ENCODE results near the gene BAG1.

BAG1 gene

DNA sequence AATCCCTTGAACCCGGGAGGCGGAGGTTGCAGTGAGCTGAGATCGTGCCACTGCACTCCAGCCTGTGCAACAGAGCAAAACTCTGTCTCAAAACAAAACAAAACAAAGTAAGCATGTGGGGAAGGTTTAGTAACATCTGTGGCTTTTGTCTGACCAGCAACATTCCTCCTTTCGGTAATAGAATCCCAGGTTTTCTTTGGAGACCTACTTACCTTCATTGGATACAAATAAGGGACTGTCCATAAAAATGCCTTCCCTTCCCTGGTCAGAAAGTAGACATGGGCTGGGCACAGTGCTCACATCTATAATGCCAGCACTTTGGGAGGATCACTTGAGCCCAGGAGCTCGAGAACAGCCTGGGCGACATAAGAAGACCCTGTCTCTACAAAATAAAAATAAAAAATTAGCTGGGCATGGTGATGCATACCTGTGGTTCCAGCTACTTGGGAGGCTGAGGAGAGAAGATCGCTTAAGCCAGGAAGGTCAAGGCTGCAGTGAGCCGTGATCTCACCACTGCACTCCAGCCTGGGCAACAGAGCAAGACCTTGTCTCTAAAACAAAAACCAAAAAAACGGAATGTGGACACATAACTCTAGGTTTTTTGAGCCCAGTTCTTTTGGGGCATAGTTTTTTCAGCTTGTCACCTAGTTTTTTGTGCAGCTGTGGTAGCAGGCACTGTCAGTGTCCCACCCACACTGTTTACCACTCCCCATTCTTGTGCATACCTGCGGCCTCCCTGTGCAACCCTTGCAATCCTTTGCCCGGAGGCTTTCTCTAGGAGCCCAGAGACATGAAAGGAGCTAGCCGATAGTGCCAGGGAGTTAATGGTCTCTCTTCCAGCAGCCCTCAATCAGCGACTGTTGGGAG is 33.5 kb downstream of the BAG1 start:
- TF ChIP-seq ARNT (IDR thresholded peaks at IDR 0.05): no peak
- TF ChIP-seq L3MBTL2 (conservative IDR thresholded peaks at IDR 0.05): no peak
- TF ChIP-seq, protein P1, sequence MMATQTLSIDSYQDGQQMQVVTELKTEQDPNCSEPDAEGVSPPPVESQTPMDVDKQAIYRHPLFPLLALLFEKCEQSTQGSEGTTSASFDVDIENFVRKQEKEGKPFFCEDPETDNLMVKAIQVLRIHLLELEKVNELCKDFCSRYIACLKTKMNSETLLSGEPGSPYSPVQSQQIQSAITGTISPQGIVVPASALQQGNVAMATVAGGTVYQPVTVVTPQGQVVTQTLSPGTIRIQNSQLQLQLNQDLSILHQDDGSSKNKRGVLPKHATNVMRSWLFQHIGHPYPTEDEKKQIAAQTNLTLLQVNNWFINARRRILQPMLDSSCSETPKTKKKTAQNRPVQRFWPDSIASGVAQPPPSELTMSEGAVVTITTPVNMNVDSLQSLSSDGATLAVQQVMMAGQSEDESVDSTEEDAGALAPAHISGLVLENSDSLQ (IDR thresholded peaks at IDR 0.05): no peak
- no peak for TF ChIP-seq HDGF (IDR thresholded peaks at IDR 0.05; ENCODE audit: borderline replicate concordance)
- TF ChIP-seq LEF1 (IDR thresholded peaks at IDR 0.05; ENCODE audit: borderline replicate concordance): no peak
- TF ChIP-seq SUZ12 (IDR thresholded peaks at IDR 0.05): no peak
- TF ChIP-seq SP1 (IDR thresholded peaks at IDR 0.05): no peak
- no peak for TF ChIP-seq TARDBP (IDR thresholded peaks at IDR 0.05)
- TF ChIP-seq ELF4 (IDR thresholded peaks at IDR 0.05): no peak
- TF ChIP-seq ZNF384 (IDR thresholded peaks at IDR 0.05): no peak
- CTCF ChIA-PET: no interaction called here
- DNase-seq (ENCODE audit: extremely low spot score): no peak
- POLR2A ChIA-PET: no interaction called here

DNA sequence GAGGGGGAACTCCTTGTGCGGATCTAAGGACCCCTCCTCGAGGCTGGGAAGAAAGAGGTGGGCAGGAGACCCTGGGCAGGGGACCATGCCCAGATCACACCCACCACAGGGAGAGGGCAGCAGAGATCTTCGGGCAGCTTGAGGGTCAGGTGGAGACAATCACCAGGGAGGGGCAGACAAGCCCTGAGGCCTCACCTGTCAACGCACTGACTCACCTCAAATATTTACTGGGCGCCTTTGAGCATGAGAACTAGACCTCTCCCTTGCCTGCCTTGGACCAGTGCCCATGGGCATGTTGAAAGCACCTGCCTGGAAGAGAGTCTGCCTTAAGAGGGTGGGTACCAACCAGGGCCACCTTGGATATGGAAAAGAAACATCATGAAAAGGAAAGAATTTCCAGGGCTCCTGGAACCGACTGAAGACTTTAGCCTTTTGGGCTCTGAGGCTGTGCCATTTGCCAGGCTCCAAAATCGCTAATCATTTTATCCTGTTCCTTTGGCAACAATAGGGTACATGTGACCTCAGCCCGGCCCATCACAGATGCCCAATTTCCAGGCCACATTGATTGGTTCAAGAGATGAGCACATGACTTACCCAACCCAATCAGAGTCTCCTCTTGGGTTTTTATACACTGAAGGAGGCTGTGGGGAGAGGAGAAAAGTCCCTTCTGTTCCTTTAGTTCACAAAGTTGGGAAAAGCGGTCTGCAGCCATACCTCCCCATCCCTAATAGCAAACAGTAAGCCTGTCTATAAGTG is 35.0 kb downstream of the BAG1 start:
- no peak for DNase-seq (ENCODE audit: extremely low spot score)
- ChIA-PET CTCF (no interaction called here), POLR2A (no interaction called here)
- no peak for TF ChIP-seq SUZ12 (IDR thresholded peaks at IDR 0.05)
- TF ChIP-seq FOXA1 (IDR thresholded peaks at IDR 0.05): no peak
- TF ChIP-seq FOXM1 (IDR thresholded peaks at IDR 0.05; ENCODE audit: borderline replicate concordance): no peak
- no peak for TF ChIP-seq HDGF (IDR thresholded peaks at IDR 0.05; ENCODE audit: borderline replicate concordance)
- no peak for TF ChIP-seq ZNF384 (IDR thresholded peaks at IDR 0.05)
- no peak for TF ChIP-seq LEF1 (IDR thresholded peaks at IDR 0.05; ENCODE audit: borderline replicate concordance)
- TF ChIP-seq FOXK2 (IDR thresholded peaks at IDR 0.05): no peak
- no peak for TF ChIP-seq CTBP1 (IDR thresholded peaks at IDR 0.05; ENCODE audit: borderline replicate concordance)
- TF ChIP-seq BHLHE40 (IDR thresholded peaks at IDR 0.05; ENCODE audit: borderline replicate concordance): no peak
- TF ChIP-seq SP1 (IDR thresholded peaks at IDR 0.05): no peak
- no peak for TF ChIP-seq ELF4 (IDR thresholded peaks at IDR 0.05)

DNA sequence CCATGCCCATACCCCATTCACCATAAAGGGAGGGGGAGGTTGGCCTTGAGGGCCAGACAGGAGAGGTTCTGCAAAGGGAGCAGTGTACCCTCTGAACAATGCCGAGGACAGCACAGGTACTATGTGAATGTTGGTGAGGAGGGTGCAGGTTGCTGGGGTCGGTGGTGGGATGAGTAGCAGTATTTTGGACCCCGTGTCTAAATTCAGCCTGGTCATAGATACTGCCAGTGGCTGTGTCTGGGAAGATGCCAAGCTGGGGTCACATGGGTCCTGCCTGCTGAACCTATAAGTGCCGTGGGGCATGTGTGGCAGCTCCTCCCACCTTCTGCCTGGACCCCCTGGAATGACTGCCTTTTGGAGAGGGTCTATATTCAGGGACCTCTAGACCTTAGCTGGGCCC is 35.9 kb downstream of the BAG1 start:
- no peak for DNase-seq (ENCODE audit: extremely low spot score)
- ChIA-PET POLR2A (no interaction called here), CTCF (no interaction called here)
- no peak for TF ChIP-seq L3MBTL2 (conservative IDR thresholded peaks at IDR 0.05)
- TF ChIP-seq FOXA1 (IDR thresholded peaks at IDR 0.05): no peak
- no peak for TF ChIP-seq LEF1 (IDR thresholded peaks at IDR 0.05; ENCODE audit: borderline replicate concordance)
- no peak for TF ChIP-seq ZNF384 (IDR thresholded peaks at IDR 0.05)
- TF ChIP-seq SP1 (IDR thresholded peaks at IDR 0.05): no peak
- TF ChIP-seq BHLHE40 (IDR thresholded peaks at IDR 0.05; ENCODE audit: borderline replicate concordance): no peak
- TF ChIP-seq SUZ12 (IDR thresholded peaks at IDR 0.05): no peak
- TF ChIP-seq FOXK2 (IDR thresholded peaks at IDR 0.05): no peak
- no peak for TF ChIP-seq ARNT (IDR thresholded peaks at IDR 0.05)
- no peak for TF ChIP-seq TARDBP (IDR thresholded peaks at IDR 0.05)
- TF ChIP-seq, protein P1 (IDR thresholded peaks at IDR 0.05): no peak
- no peak for TF ChIP-seq NFRKB (IDR thresholded peaks at IDR 0.05)
- TF ChIP-seq FOXM1 (IDR thresholded peaks at IDR 0.05; ENCODE audit: borderline replicate concordance): no peak
- no peak for TF ChIP-seq HDGF (IDR thresholded peaks at IDR 0.05; ENCODE audit: borderline replicate concordance)
- TF ChIP-seq CTBP1 (IDR thresholded peaks at IDR 0.05; ENCODE audit: borderline replicate concordance): no peak
- no peak for TF ChIP-seq ELF4 (IDR thresholded peaks at IDR 0.05)

DNA sequence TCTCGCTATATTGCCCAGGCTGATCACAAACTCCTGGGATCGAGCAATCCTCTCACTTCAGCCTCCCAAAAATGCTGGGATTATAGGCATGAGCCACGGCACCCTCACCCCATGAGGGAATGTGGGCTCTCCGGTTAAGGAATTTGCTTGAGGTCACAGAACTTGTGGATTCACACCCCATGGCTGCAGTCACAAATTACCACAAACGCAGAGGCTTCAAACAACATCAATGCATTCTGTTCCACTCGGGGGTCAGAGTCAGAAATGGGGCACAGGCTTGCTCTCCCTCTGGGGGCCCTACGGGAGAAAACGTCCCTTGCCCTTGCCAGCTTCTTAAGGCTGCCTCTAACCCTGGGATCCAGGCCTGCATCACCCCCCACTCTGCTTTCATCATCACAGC is 36.8 kb downstream of the BAG1 start:
- DNase-seq (ENCODE audit: extremely low spot score): no peak
- CTCF ChIA-PET: interaction anchor here (0.6 to 1.1 kb wide), 2 partner anchors 35 to 55 kb away, joined by 3 read pairs; no protein-coding TSS in a partner anchor
- POLR2A ChIA-PET: no interaction called here
- TF ChIP-seq, protein P1 (IDR thresholded peaks at IDR 0.05): no peak
- TF ChIP-seq FOXA1 (IDR thresholded peaks at IDR 0.05) (no peak), FOXK2 (IDR thresholded peaks at IDR 0.05) (no peak), BHLHE40 (IDR thresholded peaks at IDR 0.05; ENCODE audit: borderline replicate concordance) (no peak)

DNA sequence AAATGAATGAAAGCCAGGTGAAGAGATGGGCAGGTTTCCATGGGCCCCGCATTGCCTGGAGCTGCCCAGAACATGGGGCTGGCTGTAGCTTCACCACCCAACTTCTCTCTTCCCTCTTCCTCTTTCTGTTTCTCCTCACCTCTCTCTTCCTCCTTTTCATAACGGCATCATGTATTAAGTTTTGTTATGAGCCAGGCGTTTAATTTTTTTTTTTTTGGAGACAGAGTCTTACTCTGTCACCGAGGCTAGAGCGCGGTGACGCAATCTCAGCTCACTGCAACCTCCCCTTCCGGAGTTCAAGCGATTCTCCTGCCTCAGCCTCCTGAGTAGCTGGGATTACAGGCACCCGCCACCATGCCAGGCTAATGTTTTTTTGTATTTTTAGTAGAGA is 37.5 kb downstream of the BAG1 start:
- POLR2A ChIA-PET: interaction anchor here (0.8 kb wide), 1 partner anchor 145 kb away, joined by 3 read pairs; no protein-coding TSS in a partner anchor
- no peak for DNase-seq (ENCODE audit: extremely low spot score)
- CTCF ChIA-PET: interaction anchor here (0.6 to 1.1 kb wide), 3 partner anchors 8 to 54 kb away, joined by 3 read pairs; no protein-coding TSS in a partner anchor
- TF ChIP-seq HDGF (IDR thresholded peaks at IDR 0.05; ENCODE audit: borderline replicate concordance) (no peak), FOXK2 (IDR thresholded peaks at IDR 0.05) (no peak), ZNF384 (IDR thresholded peaks at IDR 0.05) (no peak), SP1 (IDR thresholded peaks at IDR 0.05) (no peak)

Data from HEK293T (cell line).